22Rv1 (cell line): ENCODE measurements around the gene LAMC1.

Experiments used
- H3K27ac ChIP-seq: fragments of 450-650 bp; 2 replicates; pipeline ENCODE4 v1.5.1; 2017
- ZFX ChIP-seq: fragments of 450-650 bp; IDR thresholded peaks from 2 replicates; pipeline ENCODE4 v1.6.1; 2017; ENCODE audit warnings: antibody characterized with exemption, borderline replicate concordance
- TF ChIP-seq, protein P1 (sequence below): fragments of 450-650 bp; IDR thresholded peaks from 2 replicates; pipeline ENCODE4 v1.5.1; 2017; ENCODE audit warnings: mild to moderate bottlenecking

The LAMC1 gene

GRCh38 chr1:183114441-183114840 is 91.2 kb downstream of the LAMC1 start:
- TF ChIP-seq, protein P1, sequence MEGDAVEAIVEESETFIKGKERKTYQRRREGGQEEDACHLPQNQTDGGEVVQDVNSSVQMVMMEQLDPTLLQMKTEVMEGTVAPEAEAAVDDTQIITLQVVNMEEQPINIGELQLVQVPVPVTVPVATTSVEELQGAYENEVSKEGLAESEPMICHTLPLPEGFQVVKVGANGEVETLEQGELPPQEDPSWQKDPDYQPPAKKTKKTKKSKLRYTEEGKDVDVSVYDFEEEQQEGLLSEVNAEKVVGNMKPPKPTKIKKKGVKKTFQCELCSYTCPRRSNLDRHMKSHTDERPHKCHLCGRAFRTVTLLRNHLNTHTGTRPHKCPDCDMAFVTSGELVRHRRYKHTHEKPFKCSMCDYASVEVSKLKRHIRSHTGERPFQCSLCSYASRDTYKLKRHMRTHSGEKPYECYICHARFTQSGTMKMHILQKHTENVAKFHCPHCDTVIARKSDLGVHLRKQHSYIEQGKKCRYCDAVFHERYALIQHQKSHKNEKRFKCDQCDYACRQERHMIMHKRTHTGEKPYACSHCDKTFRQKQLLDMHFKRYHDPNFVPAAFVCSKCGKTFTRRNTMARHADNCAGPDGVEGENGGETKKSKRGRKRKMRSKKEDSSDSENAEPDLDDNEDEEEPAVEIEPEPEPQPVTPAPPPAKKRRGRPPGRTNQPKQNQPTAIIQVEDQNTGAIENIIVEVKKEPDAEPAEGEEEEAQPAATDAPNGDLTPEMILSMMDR = no peak
- TF ChIP-seq ZFX = no peak
- no peak overlapping the region for H3K27ac ChIP-seq

DNA sequence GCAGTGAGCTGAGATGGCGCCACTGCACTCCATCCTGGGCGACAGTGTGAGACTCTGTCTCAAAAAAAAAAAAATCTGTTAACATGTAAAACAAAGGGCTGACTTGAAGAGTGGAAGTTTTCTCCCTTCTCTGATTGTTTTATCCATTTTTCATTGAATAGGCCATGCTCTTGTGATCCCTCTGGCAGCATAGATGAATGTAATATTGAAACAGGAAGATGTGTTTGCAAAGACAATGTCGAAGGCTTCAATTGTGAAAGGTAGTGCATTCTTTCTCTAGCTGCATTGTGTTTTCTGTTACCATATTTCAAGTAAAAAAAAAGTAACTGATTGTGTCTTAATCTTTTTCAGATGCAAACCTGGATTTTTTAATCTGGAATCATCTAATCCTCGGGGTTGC is 93.2 kb downstream of the LAMC1 start:
- no peak overlapping the region for H3K27ac ChIP-seq
- TF ChIP-seq, protein P1 = no peak
- no peak for TF ChIP-seq ZFX

DNA sequence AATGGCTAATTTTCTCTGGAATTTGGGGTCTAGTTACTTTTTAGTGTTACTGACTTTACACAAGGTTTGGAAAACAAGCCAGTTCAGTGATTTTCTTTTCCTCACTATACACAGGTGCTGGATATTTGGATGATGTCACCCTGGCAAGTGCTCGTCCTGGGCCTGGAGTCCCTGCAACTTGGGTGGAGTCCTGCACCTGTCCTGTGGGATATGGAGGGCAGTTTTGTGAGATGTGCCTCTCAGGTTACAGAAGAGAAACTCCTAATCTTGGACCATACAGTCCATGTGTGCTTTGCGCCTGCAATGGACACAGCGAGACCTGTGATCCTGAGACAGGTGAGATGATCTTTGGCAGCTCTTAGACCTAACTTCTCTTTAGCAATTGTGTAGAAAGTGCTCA is 98.4 kb downstream of the LAMC1 start:
- TF ChIP-seq ZFX = no peak
- TF ChIP-seq, protein P1 = no peak

DNA sequence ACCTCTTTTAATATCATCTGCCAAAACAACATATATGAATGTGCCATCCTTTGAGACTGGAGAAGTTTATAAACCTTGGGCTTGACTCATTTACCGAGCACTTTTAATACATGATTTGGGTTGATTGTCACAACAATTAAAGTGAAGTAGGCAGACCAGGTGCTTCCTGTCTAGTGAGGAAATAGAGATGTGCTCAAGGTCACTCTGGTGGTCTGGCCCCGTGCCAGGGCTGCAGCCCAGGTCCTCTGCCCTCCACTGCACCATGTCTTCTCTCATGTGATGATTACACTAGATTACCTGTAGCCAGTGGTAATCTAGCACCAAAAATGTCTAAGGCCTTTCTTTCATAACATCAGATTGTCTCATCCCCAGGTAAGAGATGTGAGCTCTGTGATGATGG is 101.0 kb downstream of the LAMC1 start:
- no peak overlapping the region for H3K27ac ChIP-seq
- TF ChIP-seq, protein P1 = no peak
- no peak for TF ChIP-seq ZFX

More for the DNA sequence above, 98.4 kb downstream of the LAMC1 start:
- H3K27ac ChIP-seq = no peak overlapping the region

DNA sequence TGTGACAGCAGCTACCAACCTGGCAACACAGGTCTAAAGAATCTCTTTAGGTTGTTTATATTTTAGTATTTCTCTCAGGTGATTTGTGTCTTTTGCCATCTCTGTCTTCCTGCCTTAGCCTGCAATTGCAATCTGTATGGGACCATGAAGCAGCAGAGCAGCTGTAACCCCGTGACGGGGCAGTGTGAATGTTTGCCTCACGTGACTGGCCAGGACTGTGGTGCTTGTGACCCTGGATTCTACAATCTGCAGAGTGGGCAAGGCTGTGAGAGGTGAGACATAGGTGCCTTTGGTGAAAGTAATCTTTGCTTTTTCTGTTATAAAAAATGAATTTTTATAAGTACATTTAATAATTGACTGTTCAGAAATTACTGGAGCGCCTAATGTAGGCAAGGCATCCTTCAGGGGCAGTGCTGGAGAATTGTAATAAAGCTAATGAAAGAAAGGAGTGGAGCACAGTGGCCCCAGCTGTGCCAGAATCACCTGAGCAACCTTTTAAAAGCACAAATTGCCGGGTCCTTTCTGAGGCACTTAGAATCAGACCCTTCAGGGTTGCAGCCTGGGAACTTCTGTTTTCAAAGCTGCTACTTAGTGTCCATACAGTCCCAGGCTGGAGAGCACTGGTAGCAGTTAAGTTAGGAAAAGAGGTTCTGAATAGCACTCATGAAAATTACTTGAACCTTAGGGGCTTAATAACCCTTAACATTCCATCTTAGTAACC is 102.2 kb downstream of the LAMC1 start:
- TF ChIP-seq ZFX = no peak
- TF ChIP-seq, protein P1 = no peak
- no peak overlapping the region for H3K27ac ChIP-seq

DNA sequence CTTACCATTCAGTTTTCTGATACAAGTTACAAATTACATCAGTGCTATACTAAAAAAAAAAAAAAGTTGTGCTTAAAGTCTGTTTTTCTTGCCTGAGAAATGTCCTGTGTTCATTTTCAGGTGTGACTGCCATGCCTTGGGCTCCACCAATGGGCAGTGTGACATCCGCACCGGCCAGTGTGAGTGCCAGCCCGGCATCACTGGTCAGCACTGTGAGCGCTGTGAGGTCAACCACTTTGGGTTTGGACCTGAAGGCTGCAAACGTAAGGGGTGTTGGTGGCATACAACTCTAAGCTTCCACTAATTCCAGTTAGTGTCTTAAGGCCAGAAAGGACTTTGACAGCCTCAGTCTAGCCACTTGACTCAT is 102.8 kb downstream of the LAMC1 start:
- H3K27ac ChIP-seq = no peak overlapping the region
- no peak for TF ChIP-seq ZFX
- TF ChIP-seq, protein P1 = no peak

GRCh38 chr1:183126528-183126927 is 103.3 kb downstream of the LAMC1 start:
- TF ChIP-seq, protein P1 = no peak
- no peak for TF ChIP-seq ZFX
- no peak overlapping the region for H3K27ac ChIP-seq
